ENCODE results near the gene KIAA0513.

GRCh38 chr16:85094812-85095211 lies 67.2 kb downstream of the KIAA0513 start:
- TF ChIP-seq POLR2AphosphoS5 (IDR thresholded peaks at IDR 0.05; ENCODE audit: low read depth, low read length) (no peak), TAF1 (IDR thresholded peaks at IDR 0.05; ENCODE audit: borderline replicate concordance, insufficient read depth, low read length) (no peak), REST (IDR thresholded peaks at IDR 0.05; ENCODE audit: insufficient read depth in 1 of 2, low read depth in 2 of 2, low read length in 2 of 2) (no peak)
